ENCODE results near the gene GOLGA7B.

Gene GOLGA7B

GRCh38 chr10:97898429-97898828 is 48.8 kb downstream of the GOLGA7B start:
- no peak for DNase-seq (ENCODE audit: low read depth)
- H3K4me3 ChIP-seq (ENCODE audit: low read length), result no peak overlapping the region
- TF ChIP-seq, protein P1, sequence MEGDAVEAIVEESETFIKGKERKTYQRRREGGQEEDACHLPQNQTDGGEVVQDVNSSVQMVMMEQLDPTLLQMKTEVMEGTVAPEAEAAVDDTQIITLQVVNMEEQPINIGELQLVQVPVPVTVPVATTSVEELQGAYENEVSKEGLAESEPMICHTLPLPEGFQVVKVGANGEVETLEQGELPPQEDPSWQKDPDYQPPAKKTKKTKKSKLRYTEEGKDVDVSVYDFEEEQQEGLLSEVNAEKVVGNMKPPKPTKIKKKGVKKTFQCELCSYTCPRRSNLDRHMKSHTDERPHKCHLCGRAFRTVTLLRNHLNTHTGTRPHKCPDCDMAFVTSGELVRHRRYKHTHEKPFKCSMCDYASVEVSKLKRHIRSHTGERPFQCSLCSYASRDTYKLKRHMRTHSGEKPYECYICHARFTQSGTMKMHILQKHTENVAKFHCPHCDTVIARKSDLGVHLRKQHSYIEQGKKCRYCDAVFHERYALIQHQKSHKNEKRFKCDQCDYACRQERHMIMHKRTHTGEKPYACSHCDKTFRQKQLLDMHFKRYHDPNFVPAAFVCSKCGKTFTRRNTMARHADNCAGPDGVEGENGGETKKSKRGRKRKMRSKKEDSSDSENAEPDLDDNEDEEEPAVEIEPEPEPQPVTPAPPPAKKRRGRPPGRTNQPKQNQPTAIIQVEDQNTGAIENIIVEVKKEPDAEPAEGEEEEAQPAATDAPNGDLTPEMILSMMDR (IDR thresholded peaks at IDR 0.05; ENCODE audit: insufficient read depth, low read depth, low read length, missing control alignments), result no peak

- TF ChIP-seq, protein P1 (IDR thresholded peaks at IDR 0.05; ENCODE audit: insufficient read depth, low read depth, low read length, missing control alignments), result no peak
These were observed 51.7 kb downstream of the GOLGA7B start for GRCh38 chr10:97901381-97901780.

DNA sequence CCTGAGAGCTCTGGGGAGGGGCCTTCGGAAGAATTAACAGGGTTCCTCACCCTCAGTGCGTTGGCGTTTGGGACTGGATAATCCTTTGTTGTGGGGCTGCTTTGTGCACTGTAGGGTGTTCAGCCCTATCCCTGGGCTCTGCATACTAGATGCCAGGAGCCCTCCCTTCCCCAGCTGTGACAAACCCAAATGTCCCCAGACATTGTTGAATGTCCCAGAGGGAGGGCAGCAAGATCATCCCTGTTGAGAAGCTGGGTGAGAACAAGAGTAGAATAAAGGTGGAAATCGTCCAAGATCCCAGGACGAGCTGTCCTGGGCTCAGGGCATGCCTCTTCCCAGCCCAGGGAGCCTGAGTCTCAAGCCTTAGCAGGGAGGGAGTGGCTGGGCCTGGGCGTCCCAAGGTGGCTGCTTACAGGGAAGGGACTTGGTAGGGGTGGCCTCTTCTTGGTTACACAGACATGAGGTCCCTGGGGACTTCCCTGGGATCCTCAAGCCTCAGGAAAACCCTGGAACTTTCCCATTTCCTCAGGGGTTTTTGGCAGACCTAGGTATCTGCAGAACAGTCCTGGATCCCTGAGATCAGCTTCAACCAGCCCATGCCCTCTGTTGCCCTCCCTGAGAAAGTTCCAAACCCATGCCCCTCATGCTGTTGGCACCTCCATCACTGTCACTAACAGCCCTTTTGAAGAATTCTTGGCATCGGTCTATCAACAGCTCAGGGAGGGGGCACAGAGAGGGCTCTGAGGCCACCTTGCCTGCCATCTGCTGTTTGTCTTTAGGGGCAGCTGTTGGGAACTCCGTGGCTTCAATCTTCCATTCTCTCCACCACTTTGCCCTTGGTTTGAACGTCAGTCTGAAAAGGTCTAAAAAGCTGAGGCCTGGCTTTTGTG is 53.7 kb downstream of the GOLGA7B start:
- no peak overlapping the region for H3K4me3 ChIP-seq (ENCODE audit: low read length)
- no peak for DNase-seq (ENCODE audit: low read depth)
- TF ChIP-seq, protein P1 (IDR thresholded peaks at IDR 0.05; ENCODE audit: insufficient read depth, low read depth, low read length, missing control alignments), result no peak

More at GRCh38 chr10:97901381-97901780, 51.7 kb downstream of the GOLGA7B start:
- no peak for DNase-seq (ENCODE audit: low read depth)
- H3K4me3 ChIP-seq (ENCODE audit: low read length), result no peak overlapping the region

- H3K4me3 ChIP-seq (ENCODE audit: low read length), result no peak overlapping the region
- DNase-seq (ENCODE audit: low read depth), result no peak
- TF ChIP-seq, protein P1 (IDR thresholded peaks at IDR 0.05; ENCODE audit: insufficient read depth, low read depth, low read length, missing control alignments), result no peak
These were observed 54.4 kb downstream of the GOLGA7B start for GRCh38 chr10:97904018-97904381.

DNA sequence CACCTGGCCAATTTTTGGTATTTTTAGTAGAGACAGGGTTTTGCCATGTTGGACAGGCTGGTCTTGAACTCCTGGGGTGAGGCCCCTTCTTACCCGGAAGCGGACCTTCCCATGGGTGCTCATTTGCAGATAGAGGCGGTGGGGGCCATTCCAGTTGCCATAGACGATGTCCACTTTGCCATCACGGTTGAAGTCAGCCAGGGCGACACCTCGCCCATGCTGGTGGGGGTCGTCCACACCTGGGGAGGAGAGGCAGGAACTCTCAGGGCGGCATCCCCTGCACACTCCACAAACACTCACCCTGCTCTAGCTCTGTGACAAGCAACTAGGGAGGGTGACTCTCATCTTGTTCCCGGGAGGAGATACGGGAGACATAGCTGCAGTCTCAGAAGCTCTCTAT is 54.9 kb downstream of the GOLGA7B start:
- no peak overlapping the region for H3K4me3 ChIP-seq (ENCODE audit: low read length)
- no peak for DNase-seq (ENCODE audit: low read depth)
- TF ChIP-seq, protein P1 (IDR thresholded peaks at IDR 0.05; ENCODE audit: insufficient read depth, low read depth, low read length, missing control alignments), result no peak

DNA sequence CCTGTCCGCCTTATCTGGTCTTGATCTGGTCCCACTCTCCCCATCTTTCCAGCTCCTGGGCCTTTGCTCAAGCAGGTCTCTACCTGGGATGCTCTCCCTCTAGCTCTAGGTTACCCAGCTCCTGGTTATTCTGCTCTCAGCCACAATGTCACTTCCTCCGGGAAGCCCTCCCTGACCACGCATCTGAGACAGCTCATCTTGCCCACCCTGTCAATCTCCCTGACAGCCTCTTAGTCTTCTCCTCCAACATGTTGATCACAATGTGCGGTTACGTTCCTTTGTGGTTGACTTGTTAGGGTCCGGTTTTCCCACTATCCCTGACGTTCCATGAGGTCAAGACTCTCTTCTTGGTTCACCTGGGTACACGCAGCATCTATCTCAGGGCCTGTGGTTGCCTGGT is 55.6 kb downstream of the GOLGA7B start:
- no peak overlapping the region for H3K4me3 ChIP-seq (ENCODE audit: low read length)
- DNase-seq (ENCODE audit: low read depth), result no peak
- TF ChIP-seq, protein P1 (IDR thresholded peaks at IDR 0.05; ENCODE audit: insufficient read depth, low read depth, low read length, missing control alignments), result no peak

GRCh38 chr10:97907211-97907610 is 57.6 kb downstream of the GOLGA7B start:
- no peak for DNase-seq (ENCODE audit: low read depth)
- no peak overlapping the region for H3K4me3 ChIP-seq (ENCODE audit: low read length)
- TF ChIP-seq, protein P1 (IDR thresholded peaks at IDR 0.05; ENCODE audit: insufficient read depth, low read depth, low read length, missing control alignments), result no peak
